OCI-LY7 (cell line): Measurements from ENCODE around the gene CFAP92. TPM values are rescaled to one million over a fixed set of nuclear protein-coding genes. Genes with fewer than 3 reads are reported as not detected.
A peak's percentile ranks its signal among the peaks of the same experiment; 100 is the strongest.

ENCODE experiments used
- BruUV-seq: library from RNA; stranded (reverse); fragments of 400-500 nt; replicated peaks from 2 replicates; lab custom pipeline; 2021; lab: Mats Ljungman, UMichigan
- CTCF ChIA-PET: fragments of 300-600 bp; sonication (Branson Sonifier 250); formaldehyde crosslinking; loops from one replicate; lab custom pipeline; 2022; ENCODE audit warnings: antibody characterized with exemption; ENCODE audit not compliant: unreplicated experiment; lab: Charles Lee
- POLR2A ChIA-PET: fragments of 300-600 bp; sonication (Branson Sonifier 250); formaldehyde crosslinking; loops from one replicate; lab custom pipeline; 2022; ENCODE audit warnings: antibody characterized with exemption; lab: Charles Lee
- DNase-seq: peaks from one replicate; pipeline ENCODE4 v3.0.0-alpha.2; 2015; ENCODE audit warnings: low spot score
- H2AFZ ChIP-seq: fragments of 200-600 bp; sonication (generic), shearing (Covaris generic); 2 replicates; pipeline ENCODE4 v1.6.1; 2014; ENCODE audit warnings: mild to moderate bottlenecking, antibody characterized with exemption, low read length, moderate library complexity
- H3K27ac ChIP-seq: fragments of 200-600 bp; sonication (generic); 2 replicates; pipeline ENCODE4 v1.5.1; 2014; ENCODE audit warnings: mixed run types, low read depth, mild to moderate bottlenecking, moderate library complexity, low read length, inconsistent platforms; ENCODE audit not compliant: poor library complexity, severe bottlenecking
- H3K36me3 ChIP-seq: fragments of 200-600 bp; sonication (generic); 2 replicates; pipeline ENCODE4 v1.6.1; 2014; ENCODE audit warnings: mild to moderate bottlenecking, antibody characterized with exemption, low read length, moderate library complexity, mixed read lengths; ENCODE audit not compliant: insufficient read depth
- H3K4me1 ChIP-seq: fragments of 200-600 bp; sonication (generic); 2 replicates; pipeline ENCODE4 v1.5.1; 2014; ENCODE audit warnings: mild to moderate bottlenecking, low read length; ENCODE audit not compliant: insufficient read depth, poor library complexity, severe bottlenecking
- H3K4me2 ChIP-seq: fragments of 200-600 bp; sonication (generic); 2 replicates; pipeline ENCODE4 v1.6.1; 2014; ENCODE audit warnings: mild to moderate bottlenecking, low read length
- H3K4me3 ChIP-seq: fragments of 200-600 bp; sonication (generic); 2 replicates; pipeline ENCODE4 v1.5.1; 2014; ENCODE audit warnings: mild to moderate bottlenecking, low read depth, low read length; ENCODE audit not compliant: poor library complexity, severe bottlenecking
- H3K79me2 ChIP-seq: fragments of 200-600 bp; sonication (generic); 2 replicates; pipeline ENCODE4 v1.6.1; 2016; ENCODE audit warnings: low read depth, mild to moderate bottlenecking, low read length, moderate library complexity, mixed read lengths; ENCODE audit not compliant: insufficient read depth
- H3K9me2 ChIP-seq: fragments of 200-600 bp; sonication (generic); 2 replicates; pipeline ENCODE4 v1.6.1; 2016; ENCODE audit warnings: mild to moderate bottlenecking, low read length, mixed read lengths; ENCODE audit not compliant: insufficient read depth
- H3K9me3 ChIP-seq: fragments of 200-600 bp; sonication (generic); 2 replicates; pipeline ENCODE4 v1.6.1; 2014; ENCODE audit warnings: mild to moderate bottlenecking, mixed run types, low read length, mixed read lengths
- H4K20me1 ChIP-seq: fragments of 200-600 bp; sonication (generic); 2 replicates; pipeline ENCODE4 v1.6.1; 2014; ENCODE audit warnings: mild to moderate bottlenecking, antibody characterized with exemption, low read length, moderate library complexity, mixed read lengths; ENCODE audit not compliant: insufficient read depth
- CTCF ChIP-seq: fragments of 200-600 bp; sonication (generic); conservative IDR thresholded peaks from 2 replicates; pipeline ENCODE4 v1.5.1; 2014; ENCODE audit warnings: mild to moderate bottlenecking, antibody characterized with exemption, low read length, moderate library complexity, mixed read lengths
- EZH2phosphoT487 ChIP-seq: fragments of 200-600 bp; sonication (generic); IDR thresholded peaks from 2 replicates; pipeline ENCODE4 v1.6.1; 2018; ENCODE audit warnings: low read depth, borderline replicate concordance, mild to moderate bottlenecking, mixed run types, antibody characterized with exemption, low read length, moderate library complexity, mixed read lengths
- intact Hi-C: fragments of 100-400 bp; cut with micrococcal nuclease; formaldehyde crosslinking; loops from one replicate; pipeline ENCODE4 v1.10.0; 2022; ENCODE audit not compliant: unreplicated experiment
- total RNA-seq, 2 experiments: library from RNA; depleted of rRNA in 1 of 2; stranded (reverse); fragments of >200 nt in 1 of 2; shearing (Covaris generic) in 1 of 2; gene quantifications; 2 replicates each; pipeline ENCODE4 v1.2.3, GENCODE V29; 2014 to 2022

Gene CFAP92
- total RNA-seq, 2 experiments from 2014 or later = 0.08 to 0.66 TPM

GRCh38 chr3:128983293-128984069, 10.4 kb downstream of the CFAP92 start:
- H3K4me3 ChIP-seq = no peak overlapping the region
- no peak for TF ChIP-seq EZH2phosphoT487
- no peak overlapping the region for H3K4me2 ChIP-seq
- DNase-seq = no peak
- H3K27ac ChIP-seq = no peak overlapping the region
- H3K9me2 ChIP-seq = no peaks in the 10 kb centered on the region
- no peaks in the 10 kb centered on the region for H3K36me3 ChIP-seq
- intact Hi-C loops = no loop called here
- no peaks in the 10 kb centered on the region for H4K20me1 ChIP-seq
- no peaks in the 10 kb centered on the region for H3K79me2 ChIP-seq
- H3K9me3 ChIP-seq = no peaks in the 10 kb centered on the region
- no peaks in the 10 kb centered on the region for H3K4me1 ChIP-seq
- no TSS peak for BruUV-seq
- ChIA-PET POLR2A (no interaction called here), CTCF (no interaction called here)
- no peak overlapping the region for H2AFZ ChIP-seq

- Histone ChIP-seq H2AFZ (no peak overlapping the region), H3K9me3 (no peaks in the 10 kb centered on the region), H4K20me1 (no peaks in the 10 kb centered on the region), H3K9me2 (no peaks in the 10 kb centered on the region), H3K79me2 (no peaks in the 10 kb centered on the region), H3K36me3 (no peaks in the 10 kb centered on the region), H3K4me3 (no peak overlapping the region), H3K4me2 (no peak overlapping the region), H3K4me1 (peaks cover 9% of the 10 kb centered on the region), H3K27ac (no peak overlapping the region)
- ChIA-PET POLR2A (no interaction called here), CTCF (no interaction called here)
- TF ChIP-seq EZH2phosphoT487 = no peak
- TF ChIP-seq CTCF = no peak
- DNase-seq = no peak
- BruUV-seq = no TSS peak
- intact Hi-C loops = loop anchor here (10.0 kb wide), 1 partner anchor 340 kb away; a partner anchor contains a TSS
Observed at GRCh38 chr3:128975276-128975675, 18.6 kb downstream of the CFAP92 start.

- H3K9me3 ChIP-seq = no peaks in the 10 kb centered on the region
- ChIA-PET POLR2A (no interaction called here), CTCF (interaction anchor here (0.6 kb wide), 1 partner anchor 41 kb away, joined by 3 read pairs; no protein-coding TSS in a partner anchor)
- DNase-seq = peak; percentile 61
- no peaks in the 10 kb centered on the region for H3K9me2 ChIP-seq
- no peaks in the 10 kb centered on the region for H4K20me1 ChIP-seq
- H3K4me1 ChIP-seq = peaks cover 9% of the 10 kb centered on the region
- peak overlapping the region; percentile 77; the same call in 1 of the 2 replicates for H2AFZ ChIP-seq
- intact Hi-C loops = loop anchor here (5.0 to 10.0 kb wide), 3 partner anchors 78 to 341 kb away; a partner anchor contains a TSS
- H3K27ac ChIP-seq = no peak overlapping the region
- no TSS peak for BruUV-seq
- no peaks in the 10 kb centered on the region for H3K36me3 ChIP-seq
- TF ChIP-seq EZH2phosphoT487 (no peak), CTCF (no peak)
- H3K4me2 ChIP-seq = no peak overlapping the region; the same call in 1 of the 2 replicates
- H3K4me3 ChIP-seq = no peak overlapping the region
- no peaks in the 10 kb centered on the region for H3K79me2 ChIP-seq
Observed at GRCh38 chr3:128973988-128974564, 19.8 kb downstream of the CFAP92 start.
